WERI-Rb-1 (cell line): ENCODE results near the gene CARD19.

Experiments
- DNase-seq: peaks from one replicate; pipeline ENCODE4 v3.0.0-alpha.2; 2020
- H3K27ac ChIP-seq: fragments of 250-450 bp; sonication (Bioruptor Pico); 2 replicates; pipeline ENCODE4 v1.5.1; 2020; ENCODE audit warnings: mild to moderate bottlenecking, moderate library complexity
- H3K27me3 ChIP-seq: fragments of 250-450 bp; sonication (Bioruptor Pico); 2 replicates; pipeline ENCODE4 v1.5.1; 2021; ENCODE audit warnings: mild to moderate bottlenecking, low read depth, moderate library complexity; ENCODE audit not compliant: insufficient read depth, severe bottlenecking
- H3K36me3 ChIP-seq: fragments of 250-450 bp; sonication (Bioruptor Pico); 2 replicates; pipeline ENCODE4 v1.5.1; 2020; ENCODE audit warnings: mild to moderate bottlenecking, moderate library complexity
- H3K4me3 ChIP-seq: 2 replicates; pipeline ENCODE4 v1.5.1; 2011; ENCODE audit warnings: low read depth, mild to moderate bottlenecking, control low read depth, low read length
- H3K9me3 ChIP-seq: fragments of 250-450 bp; sonication (Bioruptor Pico); 2 replicates; pipeline ENCODE4 v1.5.1; 2021; ENCODE audit warnings: mild to moderate bottlenecking, moderate library complexity; ENCODE audit not compliant: severe bottlenecking
- TF ChIP-seq, protein P1 (sequence below): IDR thresholded peaks from 2 replicates; pipeline ENCODE4 v1.5.1; 2011; ENCODE audit warnings: low read depth, mild to moderate bottlenecking, control low read depth, inconsistent platforms, low read length

The CARD19 gene

DNA sequence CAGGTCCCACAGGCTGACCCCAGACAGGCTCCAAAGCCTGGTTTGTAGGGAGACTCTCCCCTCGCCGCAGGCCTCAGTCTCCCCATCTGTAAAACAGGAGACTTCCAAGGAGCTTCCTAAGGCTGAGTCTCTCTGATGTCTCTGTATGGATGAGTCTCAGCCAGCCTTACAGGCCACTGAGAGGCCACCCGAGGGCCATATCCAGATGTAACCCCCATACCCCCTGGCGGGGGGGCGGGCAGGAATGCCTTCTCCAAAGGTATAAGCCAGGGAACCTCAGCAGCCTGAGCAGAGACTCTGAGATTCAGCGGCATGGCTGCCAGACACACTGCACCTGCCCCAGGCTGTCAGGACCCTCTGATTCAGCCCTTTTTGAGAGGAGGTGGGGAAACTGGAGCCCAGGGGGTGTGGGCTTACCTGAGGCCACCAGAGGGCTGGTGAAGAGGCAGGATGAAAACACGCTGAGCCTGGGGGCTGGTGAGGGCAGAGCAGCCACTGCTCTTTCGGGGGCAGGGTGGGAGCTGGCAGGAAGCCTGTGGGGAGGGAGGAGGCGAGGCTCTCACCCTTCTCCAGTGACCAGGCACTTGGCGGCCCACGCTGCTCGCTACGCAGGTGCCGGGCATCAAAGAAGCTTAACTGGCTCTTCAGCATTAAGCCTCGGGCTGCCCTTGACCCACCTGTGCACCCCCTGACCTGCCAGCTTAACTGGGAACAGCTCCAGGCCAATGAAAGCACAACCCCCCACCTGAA, 43.1 kb upstream of the CARD19 start:
- H3K36me3 ChIP-seq = no peaks in the 10 kb centered on the region
- peak; percentile 78 for DNase-seq
- H3K27me3 ChIP-seq = no peaks in the 10 kb centered on the region
- peak overlapping the region; percentile 13 for H3K27ac ChIP-seq
- H3K9me3 ChIP-seq = no peaks in the 10 kb centered on the region
- TF ChIP-seq, protein P1, sequence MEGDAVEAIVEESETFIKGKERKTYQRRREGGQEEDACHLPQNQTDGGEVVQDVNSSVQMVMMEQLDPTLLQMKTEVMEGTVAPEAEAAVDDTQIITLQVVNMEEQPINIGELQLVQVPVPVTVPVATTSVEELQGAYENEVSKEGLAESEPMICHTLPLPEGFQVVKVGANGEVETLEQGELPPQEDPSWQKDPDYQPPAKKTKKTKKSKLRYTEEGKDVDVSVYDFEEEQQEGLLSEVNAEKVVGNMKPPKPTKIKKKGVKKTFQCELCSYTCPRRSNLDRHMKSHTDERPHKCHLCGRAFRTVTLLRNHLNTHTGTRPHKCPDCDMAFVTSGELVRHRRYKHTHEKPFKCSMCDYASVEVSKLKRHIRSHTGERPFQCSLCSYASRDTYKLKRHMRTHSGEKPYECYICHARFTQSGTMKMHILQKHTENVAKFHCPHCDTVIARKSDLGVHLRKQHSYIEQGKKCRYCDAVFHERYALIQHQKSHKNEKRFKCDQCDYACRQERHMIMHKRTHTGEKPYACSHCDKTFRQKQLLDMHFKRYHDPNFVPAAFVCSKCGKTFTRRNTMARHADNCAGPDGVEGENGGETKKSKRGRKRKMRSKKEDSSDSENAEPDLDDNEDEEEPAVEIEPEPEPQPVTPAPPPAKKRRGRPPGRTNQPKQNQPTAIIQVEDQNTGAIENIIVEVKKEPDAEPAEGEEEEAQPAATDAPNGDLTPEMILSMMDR = 0 out of 2 replicates have a peak, but pooled peaks have one; percentile 23
- H3K4me3 ChIP-seq = no peak overlapping the region

DNA sequence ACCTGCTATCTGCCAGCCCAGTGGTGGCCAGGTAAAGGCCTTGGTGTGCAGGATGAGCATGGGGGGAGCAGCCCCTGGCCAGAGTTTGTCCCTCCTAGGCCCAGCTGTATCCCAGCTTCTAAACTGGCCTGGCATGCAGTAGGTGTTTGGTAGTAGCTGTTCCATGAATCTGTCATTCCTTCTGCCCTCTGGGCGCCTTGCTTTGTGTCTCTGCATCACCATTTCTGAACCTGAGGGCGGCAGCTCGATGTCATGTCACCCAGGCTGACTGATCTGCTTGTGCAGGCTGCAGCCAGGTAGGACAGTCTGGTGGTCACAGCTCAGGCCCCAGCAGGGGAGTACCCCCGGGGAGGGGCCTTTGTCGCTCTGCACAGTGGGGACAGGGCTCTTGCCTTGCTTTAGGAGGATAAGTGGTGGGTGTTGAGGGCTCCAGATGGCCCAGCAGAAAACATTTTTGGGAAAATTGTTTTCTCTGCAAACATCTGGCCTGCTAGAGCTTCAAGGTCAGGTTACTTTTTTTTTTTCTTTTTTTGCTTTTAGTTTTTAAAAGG, 42.2 kb upstream of the CARD19 start:
- no peaks in the 10 kb centered on the region for H3K36me3 ChIP-seq
- H3K9me3 ChIP-seq = no peaks in the 10 kb centered on the region
- H3K27me3 ChIP-seq = no peaks in the 10 kb centered on the region
- H3K4me3 ChIP-seq = no peak overlapping the region
- TF ChIP-seq, protein P1 = no peak
- DNase-seq = no peak
- H3K27ac ChIP-seq = no peak overlapping the region

DNA sequence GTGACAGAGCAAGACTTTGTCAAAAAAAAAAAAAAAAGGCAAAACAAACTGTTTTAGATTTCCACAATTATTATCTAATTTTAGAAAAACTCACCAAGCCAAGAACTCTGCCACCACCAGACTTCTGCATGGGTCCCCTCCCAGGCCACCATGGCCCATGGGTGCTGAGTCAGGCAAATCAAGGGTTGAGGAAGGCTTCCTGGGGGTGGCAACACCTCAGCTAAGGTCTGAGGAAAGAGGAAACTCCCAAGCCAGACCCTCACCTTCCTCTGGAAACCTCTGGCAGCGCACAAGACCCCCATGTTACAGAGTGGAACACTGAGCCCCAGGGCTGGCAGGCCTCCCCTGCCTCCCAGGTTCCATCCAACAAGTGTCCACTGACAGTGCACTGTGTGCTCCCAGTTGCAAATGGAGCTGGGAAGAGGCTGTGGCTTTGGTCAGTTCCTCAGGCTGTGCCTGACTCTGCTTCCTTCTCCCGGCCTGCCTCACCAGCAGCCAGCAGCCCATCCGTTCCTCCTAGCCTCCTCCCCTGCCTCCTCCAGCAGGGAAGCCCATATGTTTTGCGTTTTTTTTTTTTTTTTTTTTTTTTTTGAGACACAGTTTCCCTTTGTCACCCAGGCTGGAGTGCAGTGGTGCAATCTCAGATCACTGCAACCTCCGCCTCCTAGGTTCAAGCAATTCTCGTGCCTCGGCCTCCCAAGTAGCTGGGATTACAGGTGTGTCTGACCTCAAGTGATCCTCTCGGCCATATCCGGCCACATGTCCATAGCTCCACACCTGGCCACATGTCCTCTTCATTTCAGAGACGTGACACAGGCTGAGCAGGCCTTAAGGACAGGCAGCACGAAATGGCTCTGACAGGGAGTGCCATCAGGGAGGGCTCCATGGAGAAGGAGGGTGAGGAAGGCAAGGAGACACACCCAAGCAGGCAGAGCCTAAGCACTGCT, 41.0 kb upstream of the CARD19 start:
- no peak for DNase-seq
- Histone ChIP-seq H3K9me3 (no peaks in the 10 kb centered on the region), H3K27me3 (no peaks in the 10 kb centered on the region), H3K4me3 (no peak overlapping the region), H3K36me3 (no peaks in the 10 kb centered on the region), H3K27ac (no peak overlapping the region)
- TF ChIP-seq, protein P1 = no peak

DNA sequence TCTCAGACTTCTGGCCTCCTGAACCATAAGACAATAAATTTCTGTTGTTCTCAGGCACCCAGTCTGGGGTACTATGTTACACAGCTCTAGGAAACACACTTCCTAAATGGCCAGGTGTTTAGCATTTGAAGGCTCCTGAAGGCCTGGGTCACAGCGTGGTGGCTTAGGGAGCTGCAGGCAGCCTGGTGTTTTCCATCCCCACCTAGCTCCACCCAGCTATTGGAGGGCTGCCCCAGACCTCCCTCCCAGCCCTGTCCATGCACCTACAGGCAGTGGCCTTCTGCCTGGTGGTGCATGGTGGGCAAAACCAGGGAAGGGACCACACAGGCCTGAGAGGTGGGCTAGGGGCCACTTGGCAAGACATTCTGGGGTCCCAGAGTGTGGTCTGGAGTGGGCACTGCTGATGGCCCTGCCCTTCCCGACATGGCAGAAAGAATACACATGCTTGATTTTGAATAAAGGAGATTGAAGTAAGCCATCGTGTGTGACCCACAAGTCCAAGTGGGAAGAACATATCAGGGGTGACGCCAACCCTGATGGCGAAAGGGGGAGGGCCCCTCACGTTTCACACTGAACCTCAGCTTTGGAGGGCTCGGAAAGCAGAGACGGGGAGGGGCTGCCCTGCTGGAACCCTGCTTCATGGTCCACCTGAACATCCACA, 38.8 kb upstream of the CARD19 start:
- H3K27ac ChIP-seq = no peak overlapping the region
- no peak for DNase-seq
- H3K4me3 ChIP-seq = no peak overlapping the region
- TF ChIP-seq, protein P1 = no peak
- no peaks in the 10 kb centered on the region for H3K27me3 ChIP-seq
- H3K36me3 ChIP-seq = no peaks in the 10 kb centered on the region
- H3K9me3 ChIP-seq = no peaks in the 10 kb centered on the region

DNA sequence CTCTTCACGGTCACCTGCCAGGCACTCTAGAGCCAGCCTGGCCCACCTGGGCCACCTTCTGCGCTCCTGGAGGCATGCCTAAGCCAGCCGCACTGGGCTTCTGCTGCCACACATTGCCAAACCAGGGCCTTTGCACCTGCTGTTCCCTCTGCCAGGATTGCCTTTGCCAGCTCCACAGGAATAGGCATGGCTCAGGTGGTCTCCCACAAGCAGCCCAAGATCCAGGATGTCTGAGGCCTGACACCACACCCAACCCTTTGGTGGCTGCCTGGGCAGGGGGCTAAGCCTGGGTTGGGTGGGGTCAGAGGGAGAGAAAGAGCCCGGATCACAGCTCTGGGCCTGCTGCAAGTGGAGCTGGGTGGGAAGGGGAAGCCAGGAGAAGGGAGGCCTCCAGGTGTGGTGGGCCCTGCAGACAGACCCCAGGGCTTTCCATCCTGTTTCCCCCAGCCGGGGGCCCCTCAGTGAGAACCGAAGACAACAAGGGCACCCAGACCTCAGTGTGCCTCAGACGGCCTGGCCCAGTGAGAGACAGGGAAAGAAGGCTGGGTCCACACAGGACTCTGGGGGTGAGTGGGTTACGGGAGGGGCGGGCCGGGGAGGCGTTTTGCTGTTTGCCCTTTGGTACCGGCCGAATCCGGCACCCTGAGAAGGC, 38.2 kb upstream of the CARD19 start:
- DNase-seq = no peak
- TF ChIP-seq, protein P1 = no peak
- no peaks in the 10 kb centered on the region for H3K9me3 ChIP-seq
- H3K27ac ChIP-seq = no peak overlapping the region
- H3K4me3 ChIP-seq = no peak overlapping the region
- no peaks in the 10 kb centered on the region for H3K36me3 ChIP-seq
- H3K27me3 ChIP-seq = no peaks in the 10 kb centered on the region
